HG02623 (cell line): Measurements from ENCODE around the gene CRB3.
A peak's percentile ranks its signal among the peaks of the same experiment; 100 is the strongest.
"Not testable (repeated sequence)": the region's sequence is repeated elsewhere in the genome, so short reads cannot be mapped to it uniquely, and the experiment has no call there.

Source experiments
- ATAC-seq: cut with Tn5 transposase; IDR thresholded peaks from one replicate; pipeline ENCODE4 v1.9.1; 2021; ENCODE audit warnings: moderate library complexity; ENCODE audit not compliant: unreplicated experiment

The CRB3 gene

GRCh38 chr19:6464070-6464873, at the start of gene CRB3:
Gene CRB3, plus strand, starts transcription at chr19:6464271. Its CDS starts 431 bp downstream, at chr19:6464702.
- no peak for ATAC-seq

GRCh38 chr19:6414793-6415590, 49.1 kb upstream of the CRB3 start:
- ATAC-seq = no peak

GRCh38 chr19:6415591-6416190, 48.4 kb upstream of the CRB3 start:
- ATAC-seq = no peak

DNA sequence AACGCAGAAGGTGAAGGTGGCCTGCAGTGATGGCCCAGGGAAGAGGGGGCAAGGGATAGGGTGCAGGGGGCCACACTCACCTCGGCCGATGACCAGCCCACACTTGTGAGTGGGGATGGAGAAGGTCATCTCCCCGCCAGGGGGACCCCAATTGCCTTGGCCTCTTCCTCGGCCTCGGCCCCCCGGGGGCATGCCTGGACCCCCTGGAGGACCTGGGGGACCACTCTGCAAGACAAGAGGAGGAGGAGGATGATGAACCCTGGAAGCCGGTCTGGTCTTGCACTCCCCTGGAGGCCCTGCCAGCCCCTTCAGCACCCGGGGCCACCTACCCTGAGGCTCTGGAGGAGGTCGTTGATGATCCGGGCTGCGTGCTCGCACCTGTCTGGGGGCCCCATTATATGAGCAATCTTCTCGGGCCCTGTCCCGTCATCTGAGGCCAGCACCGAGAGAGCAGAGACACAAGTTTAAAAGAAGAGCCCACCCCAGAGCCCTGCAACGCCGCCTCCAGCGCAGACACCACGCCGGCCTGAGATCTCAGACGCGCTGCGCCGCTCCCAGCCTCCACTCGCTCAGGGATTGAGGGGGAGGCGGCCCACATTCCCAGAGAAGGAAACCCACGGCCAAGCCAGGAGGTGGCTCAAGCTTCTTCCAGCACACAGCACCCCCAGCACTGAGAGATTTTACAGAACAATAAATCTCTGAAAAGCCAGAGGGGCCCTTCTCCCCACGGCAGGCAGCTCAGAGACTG, 47.2 kb upstream of the CRB3 start:
- no peak for ATAC-seq

- ATAC-seq = no peak
These were observed 46.1 kb upstream of the CRB3 start for GRCh38 chr19:6417713-6418561.

- ATAC-seq = no peak
These were observed 45.5 kb upstream of the CRB3 start for GRCh38 chr19:6418562-6418932.

GRCh38 chr19:6421075-6422014, 42.7 kb upstream of the CRB3 start:
- ATAC-seq = no peak

- ATAC-seq = no peak
These were observed 40.4 kb upstream of the CRB3 start for GRCh38 chr19:6423499-6424194.

- ATAC-seq = no peak
These were observed 39.7 kb upstream of the CRB3 start, which contains the start of gene KHSRP for GRCh38 chr19:6424195-6424938. Gene KHSRP, minus strand, starts transcription at chr19:6424811. Its CDS starts 110 bp downstream, at chr19:6424701.

- ATAC-seq = peak; percentile 84
These were observed 38.9 kb upstream of the CRB3 start for GRCh38 chr19:6424939-6425731.

DNA sequence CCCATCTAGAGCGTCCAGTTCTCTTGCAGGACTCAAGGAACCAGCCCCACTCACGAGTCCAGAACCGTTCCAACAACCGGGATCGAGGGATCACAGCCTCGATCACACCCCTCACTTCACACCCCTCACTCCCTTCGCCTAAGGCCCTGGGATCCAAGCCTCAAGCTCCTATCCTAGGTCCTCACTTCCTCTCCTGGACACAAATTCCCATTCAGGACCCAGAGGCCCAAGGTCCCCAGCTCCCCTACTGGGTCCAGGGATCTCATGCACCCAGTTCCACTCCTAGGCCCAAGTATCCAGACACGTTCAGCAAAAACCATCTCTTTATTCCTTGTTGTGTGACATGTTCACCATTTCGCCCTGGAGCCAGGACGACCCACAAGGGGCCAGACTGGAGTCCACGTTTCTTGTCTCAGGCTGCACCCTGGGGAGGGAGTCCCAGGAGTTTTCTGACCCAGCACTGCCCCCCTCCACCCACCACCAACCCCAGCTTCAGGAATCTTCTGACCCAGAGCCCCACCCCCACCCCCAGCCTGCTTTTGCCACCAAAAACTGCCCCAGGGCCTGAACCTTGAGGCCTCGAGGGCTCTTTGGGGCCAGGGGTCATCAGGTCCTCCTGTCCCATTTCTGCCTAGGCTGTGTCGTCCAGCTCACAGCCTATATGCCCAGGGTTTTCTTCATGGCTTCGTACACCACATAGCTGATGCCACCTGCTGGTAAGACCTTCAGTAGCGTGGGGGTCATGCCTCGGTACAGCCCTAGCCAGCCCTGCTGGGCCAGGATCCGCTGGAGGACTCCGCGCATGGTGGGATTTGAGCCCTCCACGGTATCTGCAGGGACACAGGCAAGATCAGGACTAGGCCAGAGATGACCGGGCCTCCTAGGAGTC, 38.1 kb upstream of the CRB3 start:
- ATAC-seq = no peak

DNA sequence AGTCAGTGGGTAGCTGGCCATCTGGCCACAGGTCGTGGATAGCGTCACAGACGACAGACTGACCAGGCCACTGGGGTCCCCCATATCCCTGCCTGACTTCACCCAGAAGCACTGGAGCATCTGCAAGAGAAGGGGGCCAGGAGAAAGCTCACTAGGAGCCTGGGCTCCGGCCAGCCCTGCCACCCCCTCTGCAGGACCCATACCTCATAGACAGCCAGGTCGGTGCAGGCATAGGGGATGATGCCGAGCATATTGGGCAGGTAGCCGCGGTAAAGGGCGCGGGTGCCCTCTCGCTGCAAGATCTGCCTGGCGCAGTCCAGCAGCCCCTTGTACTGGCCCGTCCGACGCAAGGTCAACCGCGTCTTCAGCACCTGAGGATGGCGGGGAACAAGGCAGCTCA, 36.9 kb upstream of the CRB3 start:
- no peak for ATAC-seq

GRCh38 chr19:6428692-6429418, 35.2 kb upstream of the CRB3 start:
- not testable (repeated sequence) for ATAC-seq

DNA sequence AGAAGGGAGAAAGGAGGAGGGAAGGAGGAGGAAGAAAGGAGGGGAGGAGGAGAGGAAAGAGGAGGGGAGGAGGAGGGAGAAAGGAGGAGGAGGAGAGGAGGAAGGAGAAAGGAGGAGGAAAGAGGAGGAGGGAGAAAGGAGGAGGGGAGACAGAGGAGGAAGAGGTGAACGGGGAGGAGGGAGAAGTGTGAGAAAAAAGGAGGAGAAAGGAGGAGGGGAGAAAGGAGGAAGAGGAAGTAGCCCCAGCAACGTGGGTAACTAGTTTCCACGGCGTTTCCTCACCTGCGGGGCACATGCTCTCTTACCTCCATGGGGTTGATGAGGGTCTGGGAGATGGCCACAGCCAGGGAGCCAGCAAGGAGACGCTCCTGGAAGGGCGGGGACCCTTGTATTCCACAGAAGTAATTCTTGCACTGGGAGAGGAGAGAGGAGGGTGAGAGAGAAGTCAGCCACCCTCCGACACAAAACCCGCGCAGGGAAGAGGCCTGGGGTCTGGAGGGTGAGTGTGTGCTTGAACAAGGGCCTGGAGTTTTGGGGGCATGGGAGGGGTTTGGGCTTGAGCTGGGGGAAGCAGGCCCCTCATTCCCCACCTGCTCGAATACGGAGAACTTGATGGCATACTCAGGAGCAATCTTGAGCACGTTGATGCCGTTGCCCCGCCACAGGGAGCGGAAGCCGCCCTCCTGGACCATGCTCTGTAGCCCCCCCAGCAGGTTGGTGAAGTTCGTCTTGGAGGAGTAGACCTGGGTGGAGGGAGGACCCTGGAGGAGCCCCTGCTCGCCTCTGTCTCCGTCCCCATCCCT, 34.5 kb upstream of the CRB3 start:
- ATAC-seq = no peak
